D721Med (cell line): ENCODE results near the gene SCLY.

Source experiments
- DNase-seq: peaks from one replicate; pipeline ENCODE4 v3.0.0; 2011; ENCODE audit warnings: low spot score; ENCODE audit not compliant: insufficient read length
- FAIRE-seq: peaks from 2 replicates; lab custom pipeline; 2011; peaks lifted over from hg19 to GRCh38; lab: Jason Lieb, UNC
- CTCF ChIP-seq: IDR thresholded peaks from 2 replicates; pipeline ENCODE4 v1.5.1; 2012; ENCODE audit warnings: mild to moderate bottlenecking, control low read depth; ENCODE audit not compliant: insufficient read depth; ENCODE audit errors: missing control alignments

The SCLY gene

DNA sequence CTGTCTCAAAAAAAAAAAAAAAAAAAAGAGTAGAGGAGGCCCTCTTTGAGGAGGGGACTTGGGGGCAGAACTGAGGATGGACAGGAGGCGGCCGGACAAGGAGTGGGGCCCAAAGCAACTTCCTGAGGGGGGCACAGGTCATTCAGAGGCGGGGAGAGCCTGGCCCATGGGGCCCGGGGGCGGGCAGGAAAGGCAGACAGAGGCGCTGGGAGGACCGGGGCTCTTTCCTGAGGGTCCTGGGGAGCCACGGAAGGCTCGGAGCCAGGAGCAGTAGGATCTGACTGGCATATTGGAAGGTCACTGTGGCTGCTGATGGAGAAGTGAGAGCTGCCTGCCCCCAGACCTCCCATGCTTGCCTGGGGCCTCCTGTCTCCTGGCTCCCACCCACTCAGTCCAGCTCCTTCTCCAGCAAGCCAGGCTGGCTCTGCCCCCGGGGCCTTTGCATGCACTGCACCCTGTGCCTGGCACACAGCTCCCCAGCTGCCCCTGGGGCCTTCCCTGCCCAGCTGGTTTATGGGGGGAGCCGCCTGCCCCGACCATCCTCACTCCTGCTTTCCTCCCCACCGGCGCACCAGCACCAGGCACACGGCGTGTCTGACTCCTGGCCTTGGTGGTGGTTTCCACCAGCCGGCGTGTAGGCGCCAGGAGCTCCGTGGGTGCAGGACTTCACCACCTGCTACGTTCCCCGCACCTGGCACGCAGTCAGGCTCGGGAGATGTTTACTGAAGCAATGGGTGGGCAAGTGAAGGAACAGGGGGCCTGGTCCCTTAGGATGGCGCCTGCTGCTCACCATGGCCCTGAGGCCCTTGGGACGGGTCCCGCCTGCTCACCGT lies 44.9 kb downstream of the SCLY start:
- no peak for TF ChIP-seq CTCF
- FAIRE-seq (no peak), DNase-seq (no peak)

DNA sequence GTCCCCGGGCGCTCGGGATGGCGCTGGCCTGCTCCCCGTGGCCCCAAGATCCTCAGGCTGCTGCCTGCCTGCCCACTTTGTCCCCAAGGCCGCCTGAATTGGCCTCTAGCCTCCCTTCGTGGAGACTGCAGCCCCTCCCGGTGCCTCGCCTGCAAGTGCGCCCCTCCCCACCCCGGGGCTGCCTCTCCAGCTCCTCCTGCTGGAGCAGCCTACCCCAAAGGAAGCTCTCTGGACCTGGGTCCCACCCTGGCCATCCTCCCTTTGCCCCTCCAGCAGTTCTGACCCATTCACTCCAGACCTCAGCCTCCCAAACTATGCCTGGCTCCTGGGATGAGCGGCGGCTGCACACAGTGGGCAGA lies 45.5 kb downstream of the SCLY start:
- FAIRE-seq, result no peak
- no peak for TF ChIP-seq CTCF
- no peak for DNase-seq

DNA sequence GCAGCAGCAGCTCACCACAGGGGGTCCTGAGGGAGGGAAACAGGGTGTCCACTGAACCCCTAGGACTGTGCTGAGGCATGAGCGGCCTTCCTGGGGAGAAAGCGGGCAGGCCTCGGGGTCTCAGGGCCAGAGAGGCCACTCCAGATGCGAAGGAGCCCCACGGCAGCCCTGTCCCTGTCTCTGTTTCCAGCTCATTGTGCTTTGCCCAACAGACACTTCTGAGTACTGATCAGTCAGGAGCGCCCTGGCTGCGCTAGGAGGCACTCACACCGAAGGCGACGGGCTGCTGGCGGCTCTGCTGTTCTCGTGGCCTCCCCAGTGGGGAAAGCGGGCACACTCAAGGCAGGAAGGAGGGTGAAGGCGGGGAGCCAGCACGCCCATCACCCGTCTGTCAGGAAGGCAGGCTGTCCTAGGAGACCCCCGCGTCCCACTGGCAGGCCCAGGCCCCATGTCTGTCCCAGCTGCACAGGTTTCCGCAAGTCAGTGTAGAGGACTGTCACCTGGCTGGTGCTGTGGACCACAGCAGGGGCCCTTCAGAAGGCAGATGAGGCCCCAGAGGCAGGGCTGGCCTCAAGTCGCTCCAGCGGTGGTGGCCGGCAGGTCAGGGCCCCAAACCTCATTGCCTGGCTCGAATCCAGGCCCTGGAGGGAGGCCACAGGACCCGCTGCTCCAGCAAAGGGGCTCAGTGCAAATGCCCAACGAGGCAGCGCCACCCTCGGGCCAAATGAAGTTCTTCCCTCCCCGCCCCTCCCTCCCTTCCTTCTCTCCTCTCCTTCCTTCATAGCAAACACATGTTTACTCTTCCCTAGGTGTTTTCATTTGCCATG lies 46.1 kb downstream of the SCLY start:
- no peak for FAIRE-seq
- DNase-seq, result no peak
- peak; percentile 24 for TF ChIP-seq CTCF

GRCh38 chr2:238107525-238108422 lies 47.0 kb downstream of the SCLY start:
- FAIRE-seq (no peak), DNase-seq (no peak)
- no peak for TF ChIP-seq CTCF

- DNase-seq (peak; percentile 62), FAIRE-seq (no peak)
- no peak for TF ChIP-seq CTCF
Measured at GRCh38 chr2:238108423-238109183, 47.8 kb downstream of the SCLY start.

GRCh38 chr2:238113611-238114010 lies 52.8 kb downstream of the SCLY start:
- no peak for DNase-seq
- FAIRE-seq, result no peak
- no peak for TF ChIP-seq CTCF
